Smooth muscle cell (in vitro differentiated cells): ENCODE measurements around the gene PROSER3. TPM values are rescaled to one million over a fixed set of nuclear protein-coding genes. Genes with fewer than 3 reads are reported as not detected.
"Not testable (repeated sequence)": the region's sequence is repeated elsewhere in the genome, so short reads cannot be mapped to it uniquely, and the experiment has no call there.

Experiments
- DNase-seq: peaks from one replicate; lab custom pipeline; 2025; ENCODE audit not compliant: unreplicated experiment; lab: John Stamatoyannopoulos, UW
- H2AFZ ChIP-seq: fragments of 200-600 bp; sonication (generic); 2 replicates; pipeline ENCODE4 v1.6.0; 2016; ENCODE audit warnings: antibody characterized with exemption, low read depth, mild to moderate bottlenecking
- H3F3A ChIP-seq: fragments of 200-600 bp; sonication (generic); 2 replicates; pipeline ENCODE4 v1.6.0; 2017; ENCODE audit warnings: antibody characterized with exemption, low read depth
- H3K27ac ChIP-seq: fragments of 200-600 bp; sonication (generic); 2 replicates; pipeline ENCODE4 v1.5.1; 2016; ENCODE audit warnings: low read depth, mild to moderate bottlenecking
- H3K27me3 ChIP-seq: fragments of 200-600 bp; sonication (generic); 2 replicates; pipeline ENCODE4 v1.6.1; 2016; ENCODE audit warnings: low read depth, mild to moderate bottlenecking
- H3K36me3 ChIP-seq: fragments of 200-600 bp; sonication (generic); 2 replicates; pipeline ENCODE4 v1.5.1; 2016; ENCODE audit warnings: low read depth
- H3K4me1 ChIP-seq: fragments of 200-600 bp; sonication (generic); 2 replicates; pipeline ENCODE4 v1.5.1; 2016; ENCODE audit warnings: low read depth
- H3K4me2 ChIP-seq: fragments of 200-600 bp; sonication (generic); 2 replicates; pipeline ENCODE4 v1.6.0; 2016; ENCODE audit warnings: mild to moderate bottlenecking
- H3K4me3 ChIP-seq: fragments of 200-600 bp; sonication (generic); 2 replicates; pipeline ENCODE4 v1.5.1; 2016; ENCODE audit warnings: mild to moderate bottlenecking
- H3K79me2 ChIP-seq: fragments of 200-600 bp; sonication (generic); 2 replicates; pipeline ENCODE4 v1.6.0; 2016; ENCODE audit warnings: low read depth, mild to moderate bottlenecking
- H3K9ac ChIP-seq: fragments of 200-600 bp; sonication (generic); 2 replicates; pipeline ENCODE4 v1.6.0; 2016; ENCODE audit warnings: low read depth
- H3K9me3 ChIP-seq: fragments of 200-600 bp; sonication (generic); replicated peaks from 2 replicates; pipeline ENCODE4 v1.5.1; 2016; ENCODE audit warnings: low read depth
- H4K20me1 ChIP-seq: fragments of 200-600 bp; sonication (generic); 2 replicates; pipeline ENCODE4 v1.6.0; 2016; ENCODE audit warnings: low read depth
- WGBS: methylation state at CpG from one replicate; pipeline ENCODE4 v1.1.7; 2016; ENCODE audit warnings: low lambda C conversion rate; 5-methylcytosine and 5-hydroxymethylcytosine counted together
- polyA plus RNA-seq: library from polyadenylated mRNA; unstranded; fragments of >200 nt; fragmentation: Nextera tagmentation; extraction: Ambion mirVana; gene quantifications from 2 replicates; pipeline ENCODE4 v1.2.1, GENCODE V29; 2016
- total RNA-seq: library from RNA; depleted of rRNA; stranded (reverse); fragments of >200 nt; gene quantifications from 2 replicates; pipeline ENCODE4 v1.2.3, GENCODE V29; 2014
- TF ChIP-seq, protein P1 (sequence below): fragments of 200-600 bp; sonication (generic); IDR thresholded peaks from 2 replicates; pipeline ENCODE4 v1.5.1; 2017; ENCODE audit warnings: borderline replicate concordance, mild to moderate bottlenecking, antibody characterized with exemption; ENCODE audit not compliant: insufficient read depth, poor library complexity, severe bottlenecking

PROSER3 gene
- total and polyA plus RNA-seq, 2 experiments from 2014 or later: 13.7 to 24.8 TPM

DNA sequence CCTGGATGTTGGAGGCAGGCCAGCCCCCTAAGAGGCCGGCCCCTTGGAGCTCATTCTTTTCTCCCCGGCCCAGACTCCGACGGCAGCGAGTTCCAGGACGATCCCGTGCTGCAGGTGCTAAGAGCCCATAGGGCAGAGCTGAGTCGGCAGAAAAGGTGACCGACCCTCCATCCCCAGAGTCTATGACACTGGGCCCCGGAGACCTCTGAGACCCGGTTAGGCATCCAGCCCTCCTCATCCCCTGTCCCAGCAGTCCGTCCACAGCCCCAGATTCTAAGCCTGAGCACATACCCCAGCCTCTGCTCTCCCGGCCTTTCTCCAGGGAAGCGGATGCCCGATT is 10.1 kb downstream of the PROSER3 start:
- H3K4me1 ChIP-seq: no peaks in the 10 kb centered on the region
- no peak for DNase-seq
- no peaks in the 10 kb centered on the region for H4K20me1 ChIP-seq
- TF ChIP-seq, protein P1, sequence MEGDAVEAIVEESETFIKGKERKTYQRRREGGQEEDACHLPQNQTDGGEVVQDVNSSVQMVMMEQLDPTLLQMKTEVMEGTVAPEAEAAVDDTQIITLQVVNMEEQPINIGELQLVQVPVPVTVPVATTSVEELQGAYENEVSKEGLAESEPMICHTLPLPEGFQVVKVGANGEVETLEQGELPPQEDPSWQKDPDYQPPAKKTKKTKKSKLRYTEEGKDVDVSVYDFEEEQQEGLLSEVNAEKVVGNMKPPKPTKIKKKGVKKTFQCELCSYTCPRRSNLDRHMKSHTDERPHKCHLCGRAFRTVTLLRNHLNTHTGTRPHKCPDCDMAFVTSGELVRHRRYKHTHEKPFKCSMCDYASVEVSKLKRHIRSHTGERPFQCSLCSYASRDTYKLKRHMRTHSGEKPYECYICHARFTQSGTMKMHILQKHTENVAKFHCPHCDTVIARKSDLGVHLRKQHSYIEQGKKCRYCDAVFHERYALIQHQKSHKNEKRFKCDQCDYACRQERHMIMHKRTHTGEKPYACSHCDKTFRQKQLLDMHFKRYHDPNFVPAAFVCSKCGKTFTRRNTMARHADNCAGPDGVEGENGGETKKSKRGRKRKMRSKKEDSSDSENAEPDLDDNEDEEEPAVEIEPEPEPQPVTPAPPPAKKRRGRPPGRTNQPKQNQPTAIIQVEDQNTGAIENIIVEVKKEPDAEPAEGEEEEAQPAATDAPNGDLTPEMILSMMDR: no peak
- no peaks in the 10 kb centered on the region for H3F3A ChIP-seq
- H3K9ac ChIP-seq: no peak overlapping the region
- no peaks in the 10 kb centered on the region for H3K79me2 ChIP-seq
- H3K9me3 ChIP-seq: no peaks in the 10 kb centered on the region
- H2AFZ ChIP-seq: no peak overlapping the region
- no peak overlapping the region for H3K4me2 ChIP-seq
- H3K27me3 ChIP-seq: no peaks in the 10 kb centered on the region
- WGBS: 83% methylated on average over 14 of the region's 15 CpGs
- H3K36me3 ChIP-seq: no peaks in the 10 kb centered on the region
- H3K4me3 ChIP-seq: no peak overlapping the region
- no peak overlapping the region for H3K27ac ChIP-seq

DNA sequence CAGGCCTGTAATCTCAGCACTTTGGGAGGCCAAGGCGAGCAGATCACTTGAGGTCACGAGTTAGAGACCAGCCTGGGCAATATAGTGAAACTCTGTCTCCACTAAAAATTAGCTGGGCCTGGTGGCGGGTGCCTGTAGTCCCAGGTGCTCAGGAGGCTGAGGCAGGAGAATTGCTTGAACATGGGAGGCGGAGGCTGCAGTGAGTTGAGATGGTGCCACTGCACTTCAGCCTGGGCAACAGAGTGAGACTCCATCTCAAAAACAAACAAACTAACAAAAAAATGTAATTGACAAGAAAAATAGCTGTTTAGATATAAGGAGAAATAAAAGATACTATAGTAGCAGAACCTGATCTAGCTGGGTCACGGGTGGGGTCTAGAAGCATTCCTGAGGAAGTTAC is 14.4 kb downstream of the PROSER3 start:
- H3K79me2 ChIP-seq, H3K27me3 ChIP-seq, H3F3A ChIP-seq, H3K4me2 ChIP-seq, H3K4me3 ChIP-seq, H3K9ac ChIP-seq, H3K4me1 ChIP-seq, H4K20me1 ChIP-seq, H3K36me3 ChIP-seq, H2AFZ ChIP-seq, DNase-seq, H3K27ac ChIP-seq, H3K9me3 ChIP-seq: not testable (repeated sequence)
- 89% methylated on average over 5 of the region's 5 CpGs for WGBS

DNA sequence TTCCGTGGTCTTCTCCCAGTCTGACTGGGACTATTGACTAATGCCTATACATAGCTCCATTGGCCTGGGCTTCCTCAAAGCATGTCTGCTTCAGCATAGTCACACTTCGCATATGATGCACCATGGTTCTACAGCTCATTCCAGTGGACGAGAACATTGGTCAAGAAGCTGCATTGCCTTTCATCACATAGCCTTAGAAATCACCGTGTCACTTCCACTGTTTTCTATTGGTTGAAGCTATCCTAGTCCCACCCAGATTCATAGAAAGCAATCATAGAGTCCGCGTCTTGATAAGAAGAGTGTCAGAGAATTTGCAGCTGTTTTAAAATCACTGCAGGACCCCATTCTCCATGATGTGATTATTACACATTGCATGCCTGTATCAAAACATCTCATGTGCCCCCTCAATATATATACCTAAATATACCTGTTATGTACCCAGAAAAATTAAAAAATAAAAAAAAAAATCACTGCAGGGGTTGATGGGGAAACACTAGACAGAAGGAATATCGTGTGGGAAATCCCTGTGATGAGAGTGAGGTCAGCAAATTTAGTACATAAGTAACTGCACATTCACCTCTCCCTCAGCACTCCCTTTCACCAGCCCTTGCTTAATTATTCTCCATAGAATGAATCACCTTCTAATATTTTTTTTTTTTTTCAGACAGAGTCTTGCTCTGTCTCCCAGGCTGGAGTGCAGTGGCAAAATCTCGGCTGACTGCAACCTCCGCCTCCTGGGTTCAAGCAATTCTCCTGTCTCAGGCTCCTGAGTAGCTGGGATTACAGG is 15.2 kb downstream of the PROSER3 start:
- Histone ChIP-seq H3F3A (no peaks in the 10 kb centered on the region), H3K79me2 (no peaks in the 10 kb centered on the region), H2AFZ (no peak overlapping the region), H3K27me3 (no peaks in the 10 kb centered on the region), H3K36me3 (no peaks in the 10 kb centered on the region), H3K4me2 (no peak overlapping the region), H3K27ac (no peak overlapping the region), H3K9ac (no peak overlapping the region), H3K4me1 (peaks cover 6% of the 10 kb centered on the region), H4K20me1 (no peaks in the 10 kb centered on the region), H3K4me3 (no peak overlapping the region), H3K9me3 (no peaks in the 10 kb centered on the region)
- DNase-seq: no peak
- 69% methylated on average over 9 of the region's 9 CpGs for WGBS
- TF ChIP-seq, protein P1: no peak

DNA sequence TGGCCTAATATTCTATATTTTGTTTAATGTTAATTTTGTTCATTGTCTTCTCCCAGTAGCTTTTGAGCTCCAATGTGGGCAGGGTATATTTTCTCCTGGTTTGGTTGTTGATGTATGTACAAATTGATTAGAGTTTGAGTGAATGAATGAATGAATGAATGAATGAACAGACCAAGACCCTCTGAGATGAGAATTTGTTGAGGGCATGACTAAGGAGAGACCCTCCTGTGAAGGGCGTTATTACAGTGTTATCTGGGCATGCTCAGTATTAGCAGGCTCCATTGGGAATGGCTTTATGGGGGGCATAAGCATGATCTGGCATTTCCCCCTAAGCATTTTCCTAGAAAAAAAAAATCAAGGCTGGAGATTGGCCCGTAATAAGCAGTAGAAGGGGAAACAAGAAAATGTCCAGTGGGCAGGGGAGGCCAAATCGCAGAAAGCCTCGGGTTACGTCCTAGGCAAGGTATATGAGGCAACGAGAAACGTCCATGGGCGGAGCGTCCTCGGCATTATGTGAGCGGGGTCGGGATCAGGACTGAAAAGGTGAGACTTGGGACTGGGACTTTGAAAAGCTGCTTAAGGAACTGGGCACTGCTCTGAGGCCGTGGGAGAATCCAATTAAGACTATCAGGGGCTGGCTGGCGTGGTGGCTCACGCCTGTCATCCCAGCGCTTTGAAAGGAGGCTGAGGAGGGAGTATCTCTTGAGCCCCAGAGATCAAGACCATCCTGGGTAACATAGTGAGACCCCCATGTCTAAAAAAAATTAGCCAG is 16.5 kb downstream of the PROSER3 start:
- Histone ChIP-seq H3K79me2 (no peaks in the 10 kb centered on the region), H3K4me3 (peak overlapping the region; percentile 83), H3K36me3 (no peaks in the 10 kb centered on the region), H3F3A (no peaks in the 10 kb centered on the region), H4K20me1 (no peaks in the 10 kb centered on the region), H3K27ac (no peak overlapping the region), H3K9ac (no peak overlapping the region), H3K4me1 (peaks cover 6% of the 10 kb centered on the region), H3K27me3 (no peaks in the 10 kb centered on the region), H3K4me2 (peak overlapping the region; percentile 90), H3K9me3 (no peaks in the 10 kb centered on the region), H2AFZ (no peak overlapping the region)
- TF ChIP-seq, protein P1: no peak
- no peak for DNase-seq
- WGBS: 66% methylated on average over 16 of the region's 16 CpGs
